H9 (cell line): ENCODE results near the gene PROM1. TPM values are rescaled to one million over a fixed set of nuclear protein-coding genes. Genes with fewer than 3 reads are reported as not detected.

Experiments
- DNase-seq: peaks from one replicate; pipeline ENCODE4 v3.0.0-alpha.2; 2017
- H2AFZ ChIP-seq: one replicate; pipeline ENCODE4 v1.6.1; 2013; ENCODE audit warnings: mild to moderate bottlenecking, low read length, control low read depth, moderate library complexity
- H2AK5ac ChIP-seq: 2 replicates; pipeline ENCODE4 v1.6.1; 2013; ENCODE audit warnings: low read length, control low read depth, mixed read lengths; ENCODE audit not compliant: insufficient read length
- H2BK120ac ChIP-seq: one replicate; pipeline ENCODE4 v1.6.1; 2013; ENCODE audit warnings: low read depth, mild to moderate bottlenecking, low read length, control low read depth, inconsistent platforms; ENCODE audit not compliant: poor library complexity, severe bottlenecking
- H2BK12ac ChIP-seq: 2 replicates; pipeline ENCODE4 v1.6.1; 2013; ENCODE audit warnings: low read length, control low read depth, mixed read lengths, low read depth; ENCODE audit not compliant: insufficient read length
- H2BK15ac ChIP-seq: 2 replicates; pipeline ENCODE4 v1.6.1; 2013; ENCODE audit warnings: low read depth, low read length, control low read depth
- H2BK20ac ChIP-seq: one replicate; pipeline ENCODE4 v1.6.1; 2013; ENCODE audit warnings: low read depth, mild to moderate bottlenecking, low read length, control low read depth, inconsistent platforms; ENCODE audit not compliant: poor library complexity, severe bottlenecking
- H2BK5ac ChIP-seq: 2 replicates; pipeline ENCODE4 v1.6.1; 2013; ENCODE audit warnings: low read length, control low read depth, mixed read lengths; ENCODE audit not compliant: insufficient read length
- H3K14ac ChIP-seq: 2 replicates; pipeline ENCODE4 v1.6.1; 2013; ENCODE audit warnings: low read length, control low read depth; ENCODE audit not compliant: insufficient read depth
- H3K18ac ChIP-seq: 2 replicates; pipeline ENCODE4 v1.6.1; 2013; ENCODE audit warnings: low read depth, mild to moderate bottlenecking, mixed read lengths, low read length, control low read depth; ENCODE audit not compliant: insufficient read length
- H3K23ac ChIP-seq: 2 replicates; pipeline ENCODE4 v1.6.1; 2013; ENCODE audit warnings: low read length, control low read depth, mixed read lengths, low read depth; ENCODE audit not compliant: insufficient read length
- H3K23me2 ChIP-seq: 2 replicates; pipeline ENCODE4 v1.6.1; 2013; ENCODE audit warnings: low read depth, mild to moderate bottlenecking, mixed read lengths, low read length, control low read depth; ENCODE audit not compliant: insufficient read length, poor library complexity, severe bottlenecking
- H3K27ac ChIP-seq: 2 replicates; pipeline ENCODE4 v1.5.1; 2013; ENCODE audit warnings: low read length, control low read depth, mixed read lengths, low read depth; ENCODE audit not compliant: insufficient read length
- H3K27me3 ChIP-seq: 2 replicates; pipeline ENCODE4 v1.6.1; 2013; ENCODE audit warnings: low read length, control low read depth, inconsistent platforms; ENCODE audit not compliant: insufficient read depth
- H3K4ac ChIP-seq: 2 replicates; pipeline ENCODE4 v1.6.1; 2013; ENCODE audit warnings: low read depth, mild to moderate bottlenecking, control low read depth, inconsistent platforms, low read length, moderate library complexity
- H3K4me1 ChIP-seq: 2 replicates; pipeline ENCODE4 v1.6.1; 2013; ENCODE audit warnings: low read length, control low read depth, inconsistent platforms; ENCODE audit not compliant: insufficient read depth
- H3K4me2 ChIP-seq: 2 replicates; pipeline ENCODE4 v1.6.1; 2013; ENCODE audit warnings: low read length, control low read depth, mixed read lengths; ENCODE audit not compliant: insufficient read length, insufficient read depth
- H3K56ac ChIP-seq: 2 replicates; pipeline ENCODE4 v1.6.1; 2013; ENCODE audit warnings: low read depth, mild to moderate bottlenecking, mixed read lengths, low read length, control low read depth; ENCODE audit not compliant: insufficient read length
- H3K79me1 ChIP-seq: 2 replicates; pipeline ENCODE4 v1.6.1; 2013; ENCODE audit warnings: low read depth, mild to moderate bottlenecking, moderate library complexity, low read length, control low read depth, inconsistent platforms; ENCODE audit not compliant: insufficient read depth, poor library complexity, severe bottlenecking
- H3K79me2 ChIP-seq: 2 replicates; pipeline ENCODE4 v1.6.1; 2013; ENCODE audit warnings: low read length, control low read depth, inconsistent platforms; ENCODE audit not compliant: insufficient read depth
- H3K9ac ChIP-seq: 2 replicates; pipeline ENCODE4 v1.6.1; 2013; ENCODE audit warnings: low read length, control low read depth, mixed read lengths; ENCODE audit not compliant: insufficient read length; ENCODE audit errors: extremely low read depth
- H3K9me3 ChIP-seq: one replicate; pipeline ENCODE4 v1.6.1; 2013; ENCODE audit warnings: low read depth, low read length, inconsistent platforms; ENCODE audit not compliant: control insufficient read depth
- H3T11ph ChIP-seq: one replicate; pipeline ENCODE4 v1.6.1; 2013; ENCODE audit warnings: mild to moderate bottlenecking, low read length, control low read depth, inconsistent platforms
- H4K20me1 ChIP-seq: one replicate; pipeline ENCODE4 v1.6.1; 2013; ENCODE audit not compliant: control insufficient read depth, insufficient read length, insufficient read depth
- H4K5ac ChIP-seq: 2 replicates; pipeline ENCODE4 v1.6.1; 2013; ENCODE audit warnings: low read depth, mild to moderate bottlenecking, mixed read lengths, low read length, control low read depth; ENCODE audit not compliant: insufficient read length
- H4K8ac ChIP-seq: replicated peaks from 2 replicates; pipeline ENCODE4 v1.6.1; 2013; ENCODE audit warnings: low read length, control low read depth, mixed read lengths, low read depth; ENCODE audit not compliant: insufficient read length
- H4K91ac ChIP-seq: 2 replicates; pipeline ENCODE4 v1.6.1; 2013; ENCODE audit warnings: low read depth, mild to moderate bottlenecking, moderate library complexity, mixed read lengths, low read length, control low read depth; ENCODE audit not compliant: insufficient read length
- H3K27ac Mint-ChIP-seq, 3 experiments: 2 replicates in 2 of 3; 3 replicates in 1 of 3; pipeline ENCODE4 v1.8.0; 2020 to 2021; ENCODE audit warnings: mixed read lengths in 3 of 3, mild to moderate bottlenecking in 1 of 3, moderate library complexity in 1 of 3
- H3K27me3 Mint-ChIP-seq: 2 replicates; pipeline ENCODE4 v1.8.0; 2021; ENCODE audit warnings: low read depth, mild to moderate bottlenecking, moderate library complexity, mixed read lengths
- H3K36me3 Mint-ChIP-seq, 3 experiments: 2 replicates in 2 of 3; 3 replicates in 1 of 3; pipeline ENCODE4 v1.8.0; 2020 to 2021; ENCODE audit warnings: low read depth in 3 of 3, mixed read lengths in 3 of 3; ENCODE audit not compliant: insufficient read depth in 1 of 3
- H3K4me1 Mint-ChIP-seq, 2 experiments: 2 replicates each; pipeline ENCODE4 v1.8.0; 2020; ENCODE audit warnings: mixed read lengths in 2 of 2
- H3K4me3 Mint-ChIP-seq, 2 experiments: 2 replicates in 1 of 2; 3 replicates in 1 of 2; pipeline ENCODE4 v1.8.0; 2020 to 2021; ENCODE audit warnings: mild to moderate bottlenecking in 2 of 2, mixed read lengths in 2 of 2, moderate library complexity in 1 of 2
- H3K9me3 Mint-ChIP-seq, 2 experiments: 2 replicates in 1 of 2; 3 replicates in 1 of 2; pipeline ENCODE4 v1.8.0; 2020; ENCODE audit warnings: mild to moderate bottlenecking in 2 of 2, mixed read lengths in 2 of 2, moderate library complexity in 1 of 2
- CTCF ChIP-seq: fragments of 200-600 bp; sonication (generic); conservative IDR thresholded peaks from 3 replicates; pipeline ENCODE4 v1.8.0; 2021; ENCODE audit warnings: antibody characterized with exemption, mild to moderate bottlenecking
- WGBS: extraction: QIAGEN DNeasy Blood & Tissue Kit; methylation state at CpG from one replicate; pipeline ENCODE4 v1.1.7; 2013; ENCODE audit warnings: missing lambda C conversion rate, low lambda C conversion rate, mixed read lengths; ENCODE audit not compliant: insufficient read length; ENCODE audit errors: extremely low coverage; 5-methylcytosine and 5-hydroxymethylcytosine counted together
- total RNA-seq: library from RNA; stranded (reverse); gene quantifications from 2 replicates; pipeline ENCODE4 v1.2.1, GENCODE V29; 2021

PROM1 gene
- total RNA-seq, 1 experiment from 2014 or later: 98.3 TPM

GRCh38 chr4:16048619-16049419 lies 35.0 kb downstream of the PROM1 start:
- Mint-ChIP-seq H3K9me3 (no peaks in the 10 kb centered on the region), H3K27me3 (no peaks in the 10 kb centered on the region), H3K4me3 (no peak overlapping the region; a peak in 1 of 5 replicates), H3K36me3 (peaks cover 0 to 2% (median under 1%) of the 10 kb centered on the region in 3 experiments; a peak in 4 of 7 replicates), H3K4me1 (peaks cover 31 to 45% of the 10 kb centered on the region in 2 experiments), H3K27ac (peak overlapping the region in 2 of 3 experiments; percentile 59 to 60; a peak in 2 of 7 replicates)
- H2BK15ac ChIP-seq: no peak overlapping the region
- no peak overlapping the region for H4K5ac ChIP-seq
- TF ChIP-seq CTCF: no peak
- no peaks in the 10 kb centered on the region for H4K20me1 ChIP-seq
- H3K27ac ChIP-seq: no peak overlapping the region
- no peak overlapping the region for H3K56ac ChIP-seq
- H3K14ac ChIP-seq: no peak overlapping the region
- no peak overlapping the region for H3K18ac ChIP-seq
- H3K27me3 ChIP-seq: no peaks in the 10 kb centered on the region
- no peak overlapping the region for H4K91ac ChIP-seq
- no peak overlapping the region for H3K23ac ChIP-seq
- peaks cover 2% of the 10 kb centered on the region; the same call in 1 of the 2 replicates for H3K4me1 ChIP-seq
- H3T11ph ChIP-seq: no peak overlapping the region
- H2BK20ac ChIP-seq: no peak overlapping the region
- H3K4ac ChIP-seq: no peak overlapping the region
- no peak overlapping the region for H3K9ac ChIP-seq
- no CpG with 5 or more reads among the region's 15 CpGs for WGBS
- H2AK5ac ChIP-seq: no peak overlapping the region
- no peak overlapping the region for H2AFZ ChIP-seq
- peaks cover 5% of the 10 kb centered on the region for H3K79me1 ChIP-seq
- no peak overlapping the region for H3K4me2 ChIP-seq
- peaks cover 6% of the 10 kb centered on the region; the same call in 1 of the 2 replicates for H3K79me2 ChIP-seq
- no peak overlapping the region for H2BK5ac ChIP-seq
- H4K8ac ChIP-seq: no peak overlapping the region
- H2BK120ac ChIP-seq: no peak overlapping the region
- no peak overlapping the region for H2BK12ac ChIP-seq
- no peak for DNase-seq
- no peaks in the 10 kb centered on the region for H3K23me2 ChIP-seq
- no peaks in the 10 kb centered on the region for H3K9me3 ChIP-seq
